Tibial artery (tissue), 4 donors: ENCODE measurements around the gene TNRC6B.
A peak's percentile ranks its signal among the peaks of the same experiment; 100 is the strongest.

ENCODE experiments used
- DNase-seq, 2 donors: peaks; one replicate each; pipeline ENCODE4 v3.0.0-alpha.2; 2019
- H3K27ac ChIP-seq, 2 donors: fragments of 200-600 bp; sonication (generic) in 1 of 2; 1 replicate in 1 of 2; 2 replicates in 1 of 2; pipeline ENCODE4 v1.5.1; 2018 to 2019; ENCODE audit warnings: mild to moderate bottlenecking in 1 of 2
- H3K27me3 ChIP-seq, 2 donors: fragments of 200-600 bp; sonication (generic) in 1 of 2; one replicate each; pipeline versions ENCODE4 v1.5.1 to v1.6.0; 2016 to 2019
- H3K36me3 ChIP-seq, 3 donors: fragments of 200-600 bp; sonication (generic) in 2 of 3; one replicate each; pipeline ENCODE4 v1.5.1; 2016 to 2019; ENCODE audit warnings: mild to moderate bottlenecking in 2 of 3
- H3K4me1 ChIP-seq, 4 donors: fragments of 200-600 bp; sonication (generic) in 2 of 4; 1 replicate in 3 of 4; 2 replicates in 1 of 4; pipeline ENCODE4 v1.5.1; 2016 to 2019
- H3K4me3 ChIP-seq, 2 donors: fragments of 200-600 bp; sonication (generic) in 1 of 2; 1 replicate in 1 of 2; 2 replicates in 1 of 2; pipeline ENCODE4 v1.5.1; 2018 to 2019; ENCODE audit warnings: mild to moderate bottlenecking in 2 of 2
- H3K9me3 ChIP-seq, 3 donors: fragments of 200-600 bp; sonication (generic) in 1 of 3; one replicate each; pipeline ENCODE4 v1.5.1; 2016 to 2019
- intact Hi-C: fragments of 100-400 bp; cut with DNase I; formaldehyde crosslinking; loops from one replicate; pipeline ENCODE4 v1.15.0; 2023; ENCODE audit warnings: low total_unique reads
- TF ChIP-seq, protein P1 (sequence below), 2 experiments: fragments of 200-600 bp in 1 of 2; fragments of 450-650 bp in 1 of 2; IDR thresholded peaks; one replicate each; pipeline ENCODE4 v1.5.1; 2017 to 2019; ENCODE audit warnings: antibody characterized with exemption in 2 of 2, mild to moderate bottlenecking in 1 of 2, moderate library complexity in 1 of 2

TNRC6B gene

DNA sequence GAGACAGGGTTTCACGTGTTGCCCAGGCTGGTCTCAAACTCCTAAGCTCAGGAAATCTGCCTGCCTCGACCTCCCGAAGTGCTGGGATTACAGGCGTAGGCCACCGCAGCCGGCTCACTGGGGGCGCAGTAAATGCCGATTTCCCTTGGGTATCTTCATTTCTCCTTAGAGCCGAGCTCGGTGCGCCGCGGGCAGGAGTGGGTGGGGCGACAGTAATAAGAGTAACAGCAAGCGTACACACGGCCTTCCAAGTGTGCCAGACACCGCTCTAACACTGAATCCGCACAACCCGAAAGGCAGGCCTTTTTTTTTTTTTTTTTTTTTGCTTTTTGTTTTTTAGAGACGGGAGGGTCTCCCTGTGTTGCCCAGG, 168.1 kb downstream of the TNRC6B start:
- no peak for DNase-seq
- TF ChIP-seq, protein P1, sequence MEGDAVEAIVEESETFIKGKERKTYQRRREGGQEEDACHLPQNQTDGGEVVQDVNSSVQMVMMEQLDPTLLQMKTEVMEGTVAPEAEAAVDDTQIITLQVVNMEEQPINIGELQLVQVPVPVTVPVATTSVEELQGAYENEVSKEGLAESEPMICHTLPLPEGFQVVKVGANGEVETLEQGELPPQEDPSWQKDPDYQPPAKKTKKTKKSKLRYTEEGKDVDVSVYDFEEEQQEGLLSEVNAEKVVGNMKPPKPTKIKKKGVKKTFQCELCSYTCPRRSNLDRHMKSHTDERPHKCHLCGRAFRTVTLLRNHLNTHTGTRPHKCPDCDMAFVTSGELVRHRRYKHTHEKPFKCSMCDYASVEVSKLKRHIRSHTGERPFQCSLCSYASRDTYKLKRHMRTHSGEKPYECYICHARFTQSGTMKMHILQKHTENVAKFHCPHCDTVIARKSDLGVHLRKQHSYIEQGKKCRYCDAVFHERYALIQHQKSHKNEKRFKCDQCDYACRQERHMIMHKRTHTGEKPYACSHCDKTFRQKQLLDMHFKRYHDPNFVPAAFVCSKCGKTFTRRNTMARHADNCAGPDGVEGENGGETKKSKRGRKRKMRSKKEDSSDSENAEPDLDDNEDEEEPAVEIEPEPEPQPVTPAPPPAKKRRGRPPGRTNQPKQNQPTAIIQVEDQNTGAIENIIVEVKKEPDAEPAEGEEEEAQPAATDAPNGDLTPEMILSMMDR (IDR thresholded peaks at IDR 0.05) = no peak
- Histone ChIP-seq H3K4me3 (peak overlapping the region; percentile 70 to 71), H3K27me3 (no peaks in the 10 kb centered on the region), H3K36me3 (peaks cover 8 to 22% (median 13%) of the 10 kb centered on the region in 3 donors), H3K27ac (peak overlapping the region; percentile 82 to 87), H3K9me3 (no peaks in the 10 kb centered on the region), H3K4me1 (peaks cover 0 to 23% (median 19%) of the 10 kb centered on the region in 4 donors)
- intact Hi-C loops = loop anchor here (5.0 to 10.0 kb wide), 2 partner anchors 308 to 811 kb away; partner anchors contain the start of gene RPS19BP1

DNA sequence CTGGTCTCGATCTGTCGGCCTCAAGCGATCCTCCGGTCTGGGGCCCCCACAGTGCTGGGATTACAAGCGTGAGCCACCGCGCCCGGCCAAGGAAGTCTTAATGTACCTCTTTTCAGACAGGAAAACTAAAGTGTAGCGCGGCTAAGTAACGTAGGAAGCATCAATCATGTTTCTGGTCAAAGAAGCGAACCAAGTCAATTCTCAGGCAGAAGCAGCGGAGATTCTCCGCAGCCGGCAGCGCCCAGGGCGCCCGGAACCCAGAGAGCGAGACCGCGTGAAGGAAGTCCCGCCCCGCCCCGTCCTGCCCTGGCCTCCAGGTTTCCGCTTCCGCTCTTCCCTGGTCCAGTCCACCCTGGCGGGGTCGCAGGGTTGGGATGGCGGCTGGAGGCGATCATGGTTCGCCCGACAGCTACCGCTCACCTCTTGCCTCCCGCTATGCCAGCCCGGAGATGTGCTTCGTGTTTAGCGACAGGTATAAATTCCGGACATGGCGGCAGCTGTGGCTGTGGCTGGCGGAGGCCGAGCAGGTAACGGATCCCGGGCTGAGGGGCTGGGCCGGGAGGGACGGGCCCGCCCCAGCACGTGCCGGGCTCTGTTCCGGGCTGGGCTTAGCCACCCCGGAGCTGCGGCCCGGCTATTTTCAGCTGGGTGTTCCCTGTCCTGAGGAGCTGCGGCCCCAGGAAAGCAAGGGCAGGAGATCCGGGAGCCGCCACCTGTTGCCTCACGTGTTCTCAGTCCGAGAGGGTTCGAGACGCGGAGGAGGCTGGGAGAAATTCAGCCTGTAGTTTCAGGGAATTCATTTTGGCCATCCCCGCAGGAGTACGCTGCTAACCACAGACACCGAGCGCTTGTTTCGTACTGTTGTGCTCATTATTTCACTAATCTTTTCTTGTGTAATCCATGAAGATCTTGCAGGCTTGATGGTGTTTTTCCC, 168.7 kb downstream of the TNRC6B start, which contains the start of gene ADSL:
ADSL (plus strand) TSS at position 316 of the 934 bp plus-strand sequence; CDS start at position 375, 59 bp downstream.
- DNase-seq = peak; percentile 85 to 93
- H3K36me3 ChIP-seq = peaks cover 14 to 28% (median 19%) of the 10 kb centered on the region in 3 donors
- H3K27me3 ChIP-seq = no peaks in the 10 kb centered on the region
- peak within 1 kb of the TSS; percentile 70 to 71 for H3K4me3 ChIP-seq
- peaks cover 0 to 23% (median 19%) of the 10 kb centered on the region in 4 donors for H3K4me1 ChIP-seq
- peak within 1 kb of the TSS; percentile 82 to 87 for H3K27ac ChIP-seq
- intact Hi-C loops = loop anchor here (5.0 to 10.0 kb wide), 2 partner anchors 309 to 812 kb away; partner anchors contain the start of gene RPS19BP1
- TF ChIP-seq, protein P1 (IDR thresholded peaks at IDR 0.05) = peak; percentile 19 to 20
- no peaks in the 10 kb centered on the region for H3K9me3 ChIP-seq

DNA sequence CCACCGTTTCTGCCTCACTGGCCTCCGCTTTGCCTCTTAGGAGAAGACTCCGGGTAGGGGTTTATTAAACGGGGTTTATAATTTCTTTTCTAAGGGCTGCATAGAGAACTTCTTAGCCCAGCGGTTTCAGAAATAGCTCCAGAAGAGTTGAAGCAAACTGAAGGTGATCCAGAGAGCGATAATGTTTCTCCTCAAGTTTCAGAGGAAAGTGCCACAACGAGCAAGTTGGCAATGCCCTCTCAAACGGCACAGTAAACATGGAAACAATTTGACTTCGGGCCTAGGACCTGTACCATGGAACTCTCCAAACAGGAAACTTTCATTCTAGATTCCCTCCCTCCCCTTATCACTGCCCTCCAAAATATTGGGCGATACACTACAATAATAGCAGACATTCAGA, 169.6 kb downstream of the TNRC6B start:
- no peak for DNase-seq
- Histone ChIP-seq H3K27me3 (no peaks in the 10 kb centered on the region), H3K9me3 (no peaks in the 10 kb centered on the region), H3K4me3 (peak overlapping the region; percentile 70 to 71), H3K27ac (peak overlapping the region; percentile 82 to 87), H3K4me1 (peaks cover 0 to 23% (median 19%) of the 10 kb centered on the region in 4 donors), H3K36me3 (peaks cover 23 to 37% (median 27%) of the 10 kb centered on the region in 3 donors)
- intact Hi-C loops = loop anchor here (5.0 to 10.0 kb wide), 2 partner anchors 310 to 812 kb away; partner anchors contain the start of gene RPS19BP1
- TF ChIP-seq, protein P1 (IDR thresholded peaks at IDR 0.05) = no peak

DNA sequence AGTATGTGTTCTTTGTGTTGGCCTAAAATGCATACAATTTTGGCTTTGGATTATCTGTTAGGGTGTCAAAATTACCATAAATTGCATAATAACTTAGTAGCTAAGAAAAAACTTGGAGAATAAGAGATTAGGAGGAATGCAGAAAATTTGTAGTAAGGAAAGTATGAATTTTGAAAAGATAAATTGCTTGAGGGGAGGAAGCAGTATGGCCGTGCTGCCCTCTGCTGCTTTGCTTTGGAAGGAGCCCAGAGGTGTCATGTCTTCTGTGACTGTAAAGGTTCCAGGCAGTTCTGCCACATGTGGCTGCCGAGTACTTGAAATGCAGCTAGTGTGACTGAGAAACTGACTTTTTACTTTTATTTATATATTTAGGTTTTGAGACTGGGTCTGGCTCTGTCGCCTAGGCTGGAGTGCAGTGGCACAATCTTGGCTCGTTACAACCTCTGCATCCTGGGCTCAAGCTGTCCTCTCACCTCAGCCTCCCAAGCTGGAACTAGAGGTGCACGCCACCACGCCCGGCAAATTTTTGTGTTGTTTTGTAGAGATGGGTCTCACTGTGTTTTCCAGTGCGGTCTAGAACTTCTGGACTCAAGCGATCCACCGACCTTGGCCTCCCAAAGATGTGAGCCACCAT, 170.4 kb downstream of the TNRC6B start:
- peak overlapping the region in 1 of 2 donors; percentile 87 for H3K27ac ChIP-seq
- intact Hi-C loops = loop anchor here (5.0 to 10.0 kb wide), 2 partner anchors 311 to 813 kb away; partner anchors contain the start of gene RPS19BP1
- peaks cover 26 to 44% (median 27%) of the 10 kb centered on the region in 3 donors for H3K36me3 ChIP-seq
- H3K4me1 ChIP-seq = peaks cover 0 to 23% (median 19%) of the 10 kb centered on the region in 4 donors
- peak in 1 of 2 donors; percentile 45 for DNase-seq
- no peaks in the 10 kb centered on the region for H3K27me3 ChIP-seq
- peak overlapping the region in 1 of 2 donors; percentile 70 for H3K4me3 ChIP-seq
- H3K9me3 ChIP-seq = no peaks in the 10 kb centered on the region
- TF ChIP-seq, protein P1 (IDR thresholded peaks at IDR 0.05) = peak; percentile 48 to 61

DNA sequence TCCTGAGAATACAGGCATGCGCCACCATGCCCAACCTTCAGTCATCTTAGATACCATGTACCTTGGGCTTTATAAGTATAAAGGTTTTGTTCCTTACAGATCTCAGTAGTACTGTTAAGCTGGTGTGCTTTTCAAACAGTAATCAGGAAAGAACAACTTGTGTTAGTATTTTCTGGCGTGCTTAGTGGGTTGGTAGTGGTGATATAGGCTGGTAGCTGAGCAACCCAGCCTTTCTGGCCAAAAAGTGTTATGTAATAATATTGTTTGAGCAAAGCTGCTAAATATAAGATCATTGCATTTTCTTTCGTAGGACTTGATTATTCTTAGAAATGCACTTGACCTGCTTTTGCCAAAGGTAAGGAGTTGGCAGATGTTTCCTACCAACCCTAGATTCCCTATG, 175.0 kb downstream of the TNRC6B start:
- Histone ChIP-seq H3K27ac (no peak overlapping the region), H3K36me3 (peaks cover 36 to 90% (median 52%) of the 10 kb centered on the region in 3 donors), H3K9me3 (no peaks in the 10 kb centered on the region), H3K4me3 (no peak overlapping the region), H3K4me1 (peaks cover 0 to 8% (median 7%) of the 10 kb centered on the region in 4 donors), H3K27me3 (no peaks in the 10 kb centered on the region)
- intact Hi-C loops = no loop called here
- no peak for DNase-seq
- TF ChIP-seq, protein P1 (IDR thresholded peaks at IDR 0.05) = no peak
